Smooth muscle cell (in vitro differentiated cells): ENCODE measurements around the gene ASIC3. TPM values are rescaled to one million over a fixed set of nuclear protein-coding genes. Genes with fewer than 3 reads are reported as not detected.
A peak's percentile ranks its signal among the peaks of the same experiment; 100 is the strongest.

Experiments
- DNase-seq: peaks from one replicate; lab custom pipeline; 2025; ENCODE audit not compliant: unreplicated experiment; lab: John Stamatoyannopoulos, UW
- H2AFZ ChIP-seq: fragments of 200-600 bp; sonication (generic); 2 replicates; pipeline ENCODE4 v1.6.0; 2016; ENCODE audit warnings: antibody characterized with exemption, low read depth, mild to moderate bottlenecking
- H3F3A ChIP-seq: fragments of 200-600 bp; sonication (generic); 2 replicates; pipeline ENCODE4 v1.6.0; 2017; ENCODE audit warnings: antibody characterized with exemption, low read depth
- H3K27ac ChIP-seq: fragments of 200-600 bp; sonication (generic); 2 replicates; pipeline ENCODE4 v1.5.1; 2016; ENCODE audit warnings: low read depth, mild to moderate bottlenecking
- H3K27me3 ChIP-seq: fragments of 200-600 bp; sonication (generic); 2 replicates; pipeline ENCODE4 v1.6.1; 2016; ENCODE audit warnings: low read depth, mild to moderate bottlenecking
- H3K36me3 ChIP-seq: fragments of 200-600 bp; sonication (generic); 2 replicates; pipeline ENCODE4 v1.5.1; 2016; ENCODE audit warnings: low read depth
- H3K4me1 ChIP-seq: fragments of 200-600 bp; sonication (generic); 2 replicates; pipeline ENCODE4 v1.5.1; 2016; ENCODE audit warnings: low read depth
- H3K4me2 ChIP-seq: fragments of 200-600 bp; sonication (generic); 2 replicates; pipeline ENCODE4 v1.6.0; 2016; ENCODE audit warnings: mild to moderate bottlenecking
- H3K4me3 ChIP-seq: fragments of 200-600 bp; sonication (generic); 2 replicates; pipeline ENCODE4 v1.5.1; 2016; ENCODE audit warnings: mild to moderate bottlenecking
- H3K79me2 ChIP-seq: fragments of 200-600 bp; sonication (generic); 2 replicates; pipeline ENCODE4 v1.6.0; 2016; ENCODE audit warnings: low read depth, mild to moderate bottlenecking
- H3K9ac ChIP-seq: fragments of 200-600 bp; sonication (generic); 2 replicates; pipeline ENCODE4 v1.6.0; 2016; ENCODE audit warnings: low read depth
- H3K9me3 ChIP-seq: fragments of 200-600 bp; sonication (generic); replicated peaks from 2 replicates; pipeline ENCODE4 v1.5.1; 2016; ENCODE audit warnings: low read depth
- H4K20me1 ChIP-seq: fragments of 200-600 bp; sonication (generic); 2 replicates; pipeline ENCODE4 v1.6.0; 2016; ENCODE audit warnings: low read depth
- WGBS: methylation state at CpG from one replicate; pipeline ENCODE4 v1.1.7; 2016; ENCODE audit warnings: low lambda C conversion rate; 5-methylcytosine and 5-hydroxymethylcytosine counted together
- polyA plus RNA-seq: library from polyadenylated mRNA; unstranded; fragments of >200 nt; fragmentation: Nextera tagmentation; extraction: Ambion mirVana; gene quantifications from 2 replicates; pipeline ENCODE4 v1.2.1, GENCODE V29; 2016
- total RNA-seq: library from RNA; depleted of rRNA; stranded (reverse); fragments of >200 nt; gene quantifications from 2 replicates; pipeline ENCODE4 v1.2.3, GENCODE V29; 2014
- TF ChIP-seq, protein P1 (sequence below): fragments of 200-600 bp; sonication (generic); IDR thresholded peaks from 2 replicates; pipeline ENCODE4 v1.5.1; 2017; ENCODE audit warnings: borderline replicate concordance, mild to moderate bottlenecking, antibody characterized with exemption; ENCODE audit not compliant: insufficient read depth, poor library complexity, severe bottlenecking

Gene ASIC3
- total and polyA plus RNA-seq, 2 experiments from 2014 or later, result 2.0 to 2.3 TPM

DNA sequence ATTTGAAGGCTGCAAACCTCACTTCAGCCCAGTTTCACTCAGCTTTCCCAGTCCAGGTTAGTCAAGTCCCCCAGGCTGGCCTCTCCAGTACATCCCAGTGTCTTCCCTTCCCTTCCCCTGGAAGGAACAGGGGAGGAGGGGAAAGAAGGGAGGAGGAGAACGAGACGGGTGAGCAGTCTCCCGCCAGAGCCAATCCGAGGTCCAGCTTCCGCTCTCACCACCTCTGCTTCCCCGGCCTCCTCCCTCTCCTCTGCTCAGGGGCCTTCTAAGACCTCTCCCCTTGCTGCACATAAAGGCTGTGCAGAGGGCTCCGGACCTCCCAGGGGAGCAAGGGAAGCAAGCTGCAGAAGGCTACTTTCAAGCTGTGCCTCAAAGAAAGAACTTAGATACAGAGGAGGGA is 28.1 kb upstream of the ASIC3 start:
- Histone ChIP-seq H3K4me3 (no peak overlapping the region), H3K27ac (no peak overlapping the region), H3K4me2 (peak overlapping the region; percentile 61), H2AFZ (peak overlapping the region; percentile 66), H3F3A (no peaks in the 10 kb centered on the region), H3K9ac (no peak overlapping the region), H3K27me3 (no peaks in the 10 kb centered on the region), H3K4me1 (peaks cover 19% of the 10 kb centered on the region), H4K20me1 (no peaks in the 10 kb centered on the region), H3K9me3 (no peaks in the 10 kb centered on the region), H3K36me3 (no peaks in the 10 kb centered on the region), H3K79me2 (no peaks in the 10 kb centered on the region)
- no peak for DNase-seq
- TF ChIP-seq, protein P1, sequence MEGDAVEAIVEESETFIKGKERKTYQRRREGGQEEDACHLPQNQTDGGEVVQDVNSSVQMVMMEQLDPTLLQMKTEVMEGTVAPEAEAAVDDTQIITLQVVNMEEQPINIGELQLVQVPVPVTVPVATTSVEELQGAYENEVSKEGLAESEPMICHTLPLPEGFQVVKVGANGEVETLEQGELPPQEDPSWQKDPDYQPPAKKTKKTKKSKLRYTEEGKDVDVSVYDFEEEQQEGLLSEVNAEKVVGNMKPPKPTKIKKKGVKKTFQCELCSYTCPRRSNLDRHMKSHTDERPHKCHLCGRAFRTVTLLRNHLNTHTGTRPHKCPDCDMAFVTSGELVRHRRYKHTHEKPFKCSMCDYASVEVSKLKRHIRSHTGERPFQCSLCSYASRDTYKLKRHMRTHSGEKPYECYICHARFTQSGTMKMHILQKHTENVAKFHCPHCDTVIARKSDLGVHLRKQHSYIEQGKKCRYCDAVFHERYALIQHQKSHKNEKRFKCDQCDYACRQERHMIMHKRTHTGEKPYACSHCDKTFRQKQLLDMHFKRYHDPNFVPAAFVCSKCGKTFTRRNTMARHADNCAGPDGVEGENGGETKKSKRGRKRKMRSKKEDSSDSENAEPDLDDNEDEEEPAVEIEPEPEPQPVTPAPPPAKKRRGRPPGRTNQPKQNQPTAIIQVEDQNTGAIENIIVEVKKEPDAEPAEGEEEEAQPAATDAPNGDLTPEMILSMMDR, result no peak
- 18% methylated on average over 7 of the region's 7 CpGs for WGBS

DNA sequence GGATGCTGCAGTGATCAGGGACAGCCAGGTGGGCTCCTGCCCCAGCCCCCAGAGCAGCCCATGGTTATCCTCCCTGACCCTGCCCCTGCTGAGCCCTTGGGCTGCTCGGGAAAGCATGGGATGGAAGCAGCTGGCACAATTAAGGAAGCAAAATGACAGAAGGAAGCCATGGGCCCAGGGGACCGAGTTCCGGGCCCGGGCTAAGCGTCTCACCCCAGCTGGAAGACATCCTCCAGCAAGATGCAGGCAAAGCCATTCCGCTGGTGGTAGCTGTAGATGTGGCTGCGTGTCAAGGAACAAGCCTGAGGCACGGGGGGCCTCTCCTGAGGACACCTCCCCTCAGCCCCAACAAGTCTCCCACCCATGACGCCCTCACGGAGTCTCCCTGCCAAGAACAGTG is 25.1 kb upstream of the ASIC3 start:
- DNase-seq, result no peak
- Histone ChIP-seq H3K79me2 (no peaks in the 10 kb centered on the region), H3K27me3 (no peaks in the 10 kb centered on the region), H3K4me3 (no peak overlapping the region), H4K20me1 (no peaks in the 10 kb centered on the region), H3K4me1 (peaks cover 34% of the 10 kb centered on the region), H3F3A (no peaks in the 10 kb centered on the region), H2AFZ (no peak overlapping the region), H3K9ac (no peak overlapping the region), H3K4me2 (no peak overlapping the region), H3K36me3 (no peaks in the 10 kb centered on the region), H3K9me3 (no peaks in the 10 kb centered on the region), H3K27ac (no peak overlapping the region)
- WGBS, result 95% methylated on average over 8 of the region's 10 CpGs
- TF ChIP-seq, protein P1, result no peak

DNA sequence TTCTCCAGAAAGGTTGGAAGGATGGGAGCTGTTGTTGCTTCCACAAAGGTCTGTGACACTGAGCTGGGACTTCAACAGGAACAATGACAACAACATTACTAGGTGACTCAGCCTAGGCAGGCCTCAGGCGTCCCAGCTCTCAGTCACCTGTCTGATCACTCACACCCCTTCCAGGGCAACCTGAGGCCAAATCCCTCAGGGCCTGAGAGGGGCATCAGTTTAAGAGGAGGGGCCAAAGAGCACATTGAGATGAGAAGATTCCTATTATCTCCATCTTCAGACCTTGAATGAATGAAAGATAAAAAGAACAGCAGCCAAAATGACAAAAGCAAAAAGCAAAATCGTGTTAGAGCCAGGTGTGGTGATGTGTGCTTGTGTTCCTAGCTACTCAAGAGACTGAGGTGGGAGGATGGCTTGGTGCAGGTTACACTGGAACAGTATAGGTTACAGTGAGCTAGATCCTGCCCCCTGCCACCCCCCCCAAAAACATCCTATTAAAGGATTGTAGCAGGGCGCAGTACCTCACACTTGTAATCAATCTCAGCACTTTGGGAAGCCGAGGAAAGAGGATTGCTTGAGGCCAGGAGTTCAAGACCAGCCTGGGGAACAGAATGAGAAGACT is 23.8 kb upstream of the ASIC3 start, which contains the start of gene ATG9B:
ATG9B (minus strand) TSS at position 60 of the 622 bp plus-strand sequence. CDS start 71 bp downstream, outside the sequence.
- TF ChIP-seq, protein P1, result no peak
- Histone ChIP-seq H3F3A (no peaks in the 10 kb centered on the region), H3K27me3 (no peaks in the 10 kb centered on the region), H2AFZ (no peak within 1 kb of the TSS), H3K4me2 (no peak within 1 kb of the TSS), H3K4me1 (peaks cover 33% of the 10 kb centered on the region), H3K36me3 (no peaks in the 10 kb centered on the region), H3K79me2 (peaks cover 4% of the 10 kb centered on the region), H3K9ac (no peak within 1 kb of the TSS), H3K27ac (peak within 1 kb of the TSS; percentile 86), H4K20me1 (no peaks in the 10 kb centered on the region), H3K9me3 (no peaks in the 10 kb centered on the region), H3K4me3 (no peak within 1 kb of the TSS)
- WGBS, result 79% methylated on average over 4 of the region's 4 CpGs
- DNase-seq, result no peak
